Left cardiac atrium (tissue), 4 donors: ENCODE results near the gene PURB. TPM values are rescaled to one million over a fixed set of nuclear protein-coding genes. Genes with fewer than 3 reads are reported as not detected.
"Not testable (repeated sequence)": the region's sequence is repeated elsewhere in the genome, so short reads cannot be mapped to it uniquely, and the experiment has no call there.

Experiments
- ATAC-seq, 2 donors: fragments of 200-7000 bp; cut with Tn5 transposase; one replicate each; pipeline ENCODE4 v1.9.1; 2020; ENCODE audit warnings: mild to moderate bottlenecking in 2 of 2, moderate library complexity in 2 of 2
- DNase-seq: peaks from one replicate; pipeline ENCODE4 v3.0.0-alpha.2; 2020
- intact Hi-C, 2 donors: fragments of 100-400 bp; cut with DNase I; formaldehyde crosslinking; loops; one replicate each; pipeline versions ENCODE4 v1.14.1 to v1.15.1; 2022 to 2023
- long read RNA-seq: library from polyadenylated mRNA; unstranded; transcript quantifications from one replicate; pipeline ENCODE4 v2.0.0, GENCODE V29; 2021
- total RNA-seq, 2 donors: library from RNA; stranded (reverse); fragmentation: NEBNext Ultra II Directional; extraction: Animal tissue kit (Norgen Biotek cat#: 25700); gene quantifications; one replicate each; pipeline ENCODE4 v1.2.1, GENCODE V29; 2021
- donor health status: DM: no; HTN: yes; CAD: no.
- donor health status: DM: no; HTN: yes; CAD: no; lungs with severe emphysema.
- donor health status: DM: yes; HTN: yes; CAD: no.
- donor health status: Dilated cardiomyopathy.

Gene PURB
- 10 to 100 TPM; 13.8 to 19.3 TPM for total RNA-seq
- long read RNA-seq, full-length matches to known transcripts, result 1 of 1 reads
- long read RNA-seq, partial matches to known transcripts, result 0 of 1 reads
- long read RNA-seq, other reads (novel, unspliced or antisense), result 0 of 1 reads

GRCh38 chr7:44885394-44886317 is at the start of gene PURB:
PURB (minus strand) TSS chr7:44885530; CDS start chr7:44885348, 182 bp downstream.
- intact Hi-C loops, result loop anchor here in 1 of 2 donors (5.0 kb wide), 1 partner anchor 33 kb away; no protein-coding TSS in a partner anchor
- peak; percentile 97 for ATAC-seq

DNA sequence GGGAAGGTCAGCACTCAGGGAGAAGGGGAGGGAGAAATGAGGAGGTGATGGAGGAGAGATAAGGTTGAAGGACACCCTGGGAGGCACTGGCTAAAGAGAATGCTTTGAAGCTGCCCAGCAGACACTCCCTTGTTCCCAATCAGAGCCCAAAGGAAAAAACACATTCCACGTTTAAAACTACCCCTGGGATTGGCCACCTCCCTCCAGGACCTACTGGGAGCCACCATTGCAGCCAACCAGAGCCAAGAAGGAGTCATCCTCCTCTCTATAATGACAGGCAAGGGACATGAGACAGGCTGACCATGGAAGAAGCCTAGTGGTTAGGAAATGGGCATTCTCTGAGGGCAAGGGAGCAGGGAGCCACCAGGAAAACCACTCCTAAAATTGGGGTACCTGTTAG is 49.7 kb upstream of the PURB start:
- no peak for ATAC-seq

More at GRCh38 chr7:44885394-44886317, at the start of gene PURB:
- peak; percentile 96 for DNase-seq

DNA sequence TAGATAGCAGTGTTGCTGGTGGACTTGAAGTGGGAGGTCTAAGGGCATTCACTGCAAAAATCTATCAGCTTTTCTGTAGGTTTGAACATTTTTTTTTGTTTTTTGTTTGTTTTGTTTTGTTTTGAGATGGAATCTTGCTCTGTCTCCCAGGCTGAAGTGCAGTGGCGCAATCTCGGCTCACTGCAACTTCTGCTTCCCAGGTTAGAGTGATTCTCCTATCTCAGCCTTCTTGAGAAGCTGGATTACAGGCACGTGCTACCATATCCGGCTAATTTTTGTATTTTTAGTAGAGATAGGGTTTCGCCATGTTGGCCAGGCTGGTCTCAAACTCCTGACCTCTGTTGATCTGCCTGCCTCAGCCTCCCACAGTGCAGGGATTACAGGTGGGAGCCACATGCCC is 49.2 kb upstream of the PURB start:
- DNase-seq, ATAC-seq, intact Hi-C loops: not testable (repeated sequence)

More for the DNA sequence above, 49.7 kb upstream of the PURB start:
- DNase-seq, result no peak
- intact Hi-C loops, result no loop called here

DNA sequence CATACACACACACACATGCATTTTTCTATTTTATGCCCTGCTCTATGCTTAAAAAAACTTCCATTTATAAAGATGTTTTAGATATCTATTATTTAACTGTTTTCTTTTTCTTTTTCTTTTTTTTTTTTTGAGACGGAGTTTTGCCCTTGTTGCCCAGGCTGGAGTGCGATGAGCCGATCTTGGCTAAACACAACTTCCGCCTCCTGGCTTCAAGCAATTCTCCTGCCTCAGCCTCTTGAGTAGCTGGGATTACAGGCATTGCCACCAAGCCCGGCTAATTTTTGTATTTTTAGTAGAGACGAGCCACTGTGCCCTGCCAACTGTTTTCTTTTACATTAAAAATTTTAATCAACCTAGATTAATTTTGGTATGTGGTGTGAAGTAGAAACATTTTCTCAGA is 45.6 kb upstream of the PURB start:
- intact Hi-C loops, result no loop called here

GRCh38 chr7:44922351-44922694 is 37.0 kb upstream of the PURB start:
- ATAC-seq (peak in 1 of 2 donors; percentile 7), DNase-seq (no peak)
- intact Hi-C loops, result loop anchor here (1.0 to 5.0 kb wide), 2 partner anchors 65 to 335 kb away; no protein-coding TSS in a partner anchor

More for the DNA sequence above, 45.6 kb upstream of the PURB start:
- ATAC-seq (no peak), DNase-seq (no peak)

DNA sequence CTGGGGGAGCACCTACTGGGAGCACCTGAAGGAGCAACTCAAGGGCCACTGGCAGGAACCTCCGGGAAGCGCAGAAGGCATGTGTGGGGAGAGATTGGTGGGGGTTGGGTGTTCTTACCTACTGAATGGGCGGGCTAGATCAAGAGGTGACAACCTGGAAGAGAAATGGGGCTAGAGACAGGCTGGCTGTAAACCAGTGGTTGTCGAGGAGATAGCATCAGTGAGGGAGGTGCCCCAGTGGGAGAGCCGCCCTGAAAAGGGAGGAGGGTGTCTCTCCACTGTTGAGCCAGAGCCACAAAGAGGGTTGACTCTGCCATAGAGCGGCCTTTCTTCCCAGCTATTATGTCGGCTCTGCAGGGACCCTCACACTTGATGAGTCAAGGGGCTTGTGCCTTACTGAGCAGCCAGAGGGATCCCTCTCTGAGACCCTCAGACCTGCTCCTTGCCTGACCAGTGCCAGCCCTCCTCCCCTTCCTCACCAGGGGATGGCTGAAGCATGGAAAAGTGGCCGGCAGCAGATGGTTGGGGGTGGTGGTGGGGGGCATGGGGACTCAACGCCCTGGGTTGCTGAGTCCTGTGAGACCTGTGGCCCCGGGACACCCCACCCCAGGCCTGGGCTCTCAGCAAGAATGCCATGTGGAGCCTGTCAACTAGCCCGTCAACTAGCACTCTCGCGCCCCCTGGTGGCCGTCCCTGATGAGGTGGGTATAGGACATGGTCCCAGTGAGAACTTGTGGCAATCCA is 36.4 kb upstream of the PURB start:
- peak; percentile 93 for DNase-seq
- ATAC-seq, result peak; percentile 98
- intact Hi-C loops, result loop anchor here (1.0 to 5.0 kb wide), 2 partner anchors 64 to 334 kb away; no protein-coding TSS in a partner anchor

- DNase-seq (no peak), ATAC-seq (no peak)
- intact Hi-C loops, result loop anchor here (5.0 kb wide), 1 partner anchor 333 kb away; no protein-coding TSS in a partner anchor
These were observed 34.8 kb upstream of the PURB start for GRCh38 chr7:44920119-44920518.

- ATAC-seq (no peak), DNase-seq (no peak)
- intact Hi-C loops, result no loop called here
These were observed 32.7 kb upstream of the PURB start for GRCh38 chr7:44918029-44918428.

GRCh38 chr7:44917465-44917864 is 32.1 kb upstream of the PURB start:
- no peak for DNase-seq
- intact Hi-C loops, result no loop called here
- no peak for ATAC-seq

GRCh38 chr7:44914992-44915607 is 29.8 kb upstream of the PURB start:
- intact Hi-C loops, result loop anchor here in 1 of 2 donors (5.0 kb wide), 1 partner anchor 53 kb away; no protein-coding TSS in a partner anchor
- DNase-seq (no peak), ATAC-seq (no peak)

DNA sequence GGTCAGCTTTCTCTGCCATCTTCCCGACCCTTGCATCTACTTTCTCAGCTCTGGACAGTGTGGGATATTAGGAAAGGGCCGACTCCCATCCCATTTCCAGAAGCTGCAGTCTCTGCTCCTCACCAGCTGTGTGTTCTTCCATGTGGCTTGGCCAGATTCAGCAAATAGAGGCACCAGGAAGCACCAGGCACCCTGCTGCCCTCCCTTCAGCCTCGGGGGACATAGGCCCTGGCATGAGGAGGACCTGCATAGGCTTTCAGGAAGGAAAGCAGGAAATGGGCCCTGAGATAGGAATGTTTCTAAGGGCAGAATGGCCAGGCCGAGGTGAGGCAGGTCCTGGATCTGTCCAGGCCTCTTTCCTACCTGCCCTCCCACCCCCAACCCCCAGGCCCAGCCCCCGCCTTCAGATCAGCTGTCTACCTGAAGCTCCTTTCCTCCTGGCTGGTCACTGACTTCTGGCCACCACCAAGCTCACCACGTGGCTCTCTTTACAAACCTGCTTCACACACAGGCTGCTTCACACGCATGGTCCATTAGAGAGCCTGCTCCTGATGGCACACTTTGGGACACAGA is 27.5 kb upstream of the PURB start:
- peak in 1 of 2 donors; percentile 51 for ATAC-seq
- no peak for DNase-seq
- intact Hi-C loops, result loop anchor here in 1 of 2 donors (5.0 kb wide), 1 partner anchor 51 kb away; no protein-coding TSS in a partner anchor

GRCh38 chr7:44911911-44912310 is 26.6 kb upstream of the PURB start:
- intact Hi-C loops, result loop anchor here in 1 of 2 donors (5.0 kb wide), 1 partner anchor 50 kb away; no protein-coding TSS in a partner anchor
- ATAC-seq (peak; percentile 37 to 56), DNase-seq (no peak)

- ATAC-seq (no peak), DNase-seq (no peak)
- intact Hi-C loops, result loop anchor here in 1 of 2 donors (5.0 kb wide), 1 partner anchor 47 kb away; no protein-coding TSS in a partner anchor
These were observed 24.5 kb upstream of the PURB start for GRCh38 chr7:44909596-44910389.

DNA sequence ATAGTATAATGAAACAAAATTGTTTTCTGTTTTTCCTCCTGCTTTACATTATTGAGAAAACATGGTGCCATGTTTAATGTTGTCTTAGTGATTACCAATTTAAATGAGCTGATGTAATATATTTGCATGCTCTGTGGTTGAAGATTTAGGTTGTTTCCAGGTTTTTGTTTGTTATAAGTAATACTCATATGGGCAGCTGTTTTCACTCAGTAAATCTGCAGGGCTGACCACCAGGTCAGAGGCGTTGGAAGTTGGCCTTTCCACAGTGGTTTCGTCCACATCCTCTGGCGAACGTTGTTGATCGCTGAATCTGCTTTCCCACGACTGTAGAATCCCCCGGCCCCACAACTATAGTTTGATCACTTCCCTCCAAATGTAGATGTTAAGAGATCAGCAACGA is 21.6 kb upstream of the PURB start:
- no peak for ATAC-seq
- DNase-seq, result no peak
- intact Hi-C loops, result no loop called here

- no peak for ATAC-seq
- no peak for DNase-seq
- intact Hi-C loops, result no loop called here
These were observed 19.8 kb upstream of the PURB start for GRCh38 chr7:44905002-44905635.

GRCh38 chr7:44899443-44899842 is 14.1 kb upstream of the PURB start:
- intact Hi-C loops, result no loop called here
- ATAC-seq (no peak), DNase-seq (no peak)

GRCh38 chr7:44898039-44898438 is 12.7 kb upstream of the PURB start:
- intact Hi-C loops, result no loop called here
- ATAC-seq, result no peak
- DNase-seq, result no peak
